Measurements from ENCODE around the gene OPTC. TPM values are rescaled to one million over a fixed set of nuclear protein-coding genes. Genes with fewer than 3 reads are reported as not detected.

The OPTC gene
- total RNA-seq, 1 donor from 2014 or later: 0.36 TPM

DNA sequence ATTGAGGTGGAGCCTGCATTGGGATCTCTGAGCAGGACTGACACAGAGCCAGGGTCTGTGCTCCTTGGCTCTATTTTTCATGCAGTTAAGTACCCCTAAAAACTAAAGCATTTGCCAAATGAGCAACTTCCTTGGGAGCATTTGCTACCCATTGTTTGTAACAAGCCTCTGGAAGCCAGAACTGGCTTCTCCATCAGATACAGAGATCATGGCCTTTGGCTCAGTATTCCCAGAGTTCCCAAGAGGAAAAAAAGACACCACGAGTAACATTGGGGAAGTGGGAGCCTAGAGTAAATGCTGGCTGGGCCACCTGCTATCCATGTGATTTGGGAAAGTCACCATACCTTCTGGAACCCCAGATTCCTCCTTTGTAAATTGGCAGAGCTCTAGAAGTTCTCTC, 44.8 kb downstream of the OPTC start:
- Mint-ChIP-seq H3K27ac (ENCODE audit: unreplicated experiment) (no peak overlapping the region), H3K27me3 (ENCODE audit: unreplicated experiment) (no peaks in the 10 kb centered on the region), H3K36me3 (ENCODE audit: low read depth, unreplicated experiment) (no peaks in the 10 kb centered on the region), H3K9me3 (ENCODE audit: unreplicated experiment) (no peaks in the 10 kb centered on the region), H3K4me1 (ENCODE audit: unreplicated experiment) (no peaks in the 10 kb centered on the region), H3K4me3 (ENCODE audit: unreplicated experiment) (no peak overlapping the region)
- DNase-seq (ENCODE audit: low spot score): no peak
- TF ChIP-seq, protein P1, sequence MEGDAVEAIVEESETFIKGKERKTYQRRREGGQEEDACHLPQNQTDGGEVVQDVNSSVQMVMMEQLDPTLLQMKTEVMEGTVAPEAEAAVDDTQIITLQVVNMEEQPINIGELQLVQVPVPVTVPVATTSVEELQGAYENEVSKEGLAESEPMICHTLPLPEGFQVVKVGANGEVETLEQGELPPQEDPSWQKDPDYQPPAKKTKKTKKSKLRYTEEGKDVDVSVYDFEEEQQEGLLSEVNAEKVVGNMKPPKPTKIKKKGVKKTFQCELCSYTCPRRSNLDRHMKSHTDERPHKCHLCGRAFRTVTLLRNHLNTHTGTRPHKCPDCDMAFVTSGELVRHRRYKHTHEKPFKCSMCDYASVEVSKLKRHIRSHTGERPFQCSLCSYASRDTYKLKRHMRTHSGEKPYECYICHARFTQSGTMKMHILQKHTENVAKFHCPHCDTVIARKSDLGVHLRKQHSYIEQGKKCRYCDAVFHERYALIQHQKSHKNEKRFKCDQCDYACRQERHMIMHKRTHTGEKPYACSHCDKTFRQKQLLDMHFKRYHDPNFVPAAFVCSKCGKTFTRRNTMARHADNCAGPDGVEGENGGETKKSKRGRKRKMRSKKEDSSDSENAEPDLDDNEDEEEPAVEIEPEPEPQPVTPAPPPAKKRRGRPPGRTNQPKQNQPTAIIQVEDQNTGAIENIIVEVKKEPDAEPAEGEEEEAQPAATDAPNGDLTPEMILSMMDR (IDR thresholded peaks at IDR 0.05; ENCODE audit: unreplicated experiment): no peak

DNA sequence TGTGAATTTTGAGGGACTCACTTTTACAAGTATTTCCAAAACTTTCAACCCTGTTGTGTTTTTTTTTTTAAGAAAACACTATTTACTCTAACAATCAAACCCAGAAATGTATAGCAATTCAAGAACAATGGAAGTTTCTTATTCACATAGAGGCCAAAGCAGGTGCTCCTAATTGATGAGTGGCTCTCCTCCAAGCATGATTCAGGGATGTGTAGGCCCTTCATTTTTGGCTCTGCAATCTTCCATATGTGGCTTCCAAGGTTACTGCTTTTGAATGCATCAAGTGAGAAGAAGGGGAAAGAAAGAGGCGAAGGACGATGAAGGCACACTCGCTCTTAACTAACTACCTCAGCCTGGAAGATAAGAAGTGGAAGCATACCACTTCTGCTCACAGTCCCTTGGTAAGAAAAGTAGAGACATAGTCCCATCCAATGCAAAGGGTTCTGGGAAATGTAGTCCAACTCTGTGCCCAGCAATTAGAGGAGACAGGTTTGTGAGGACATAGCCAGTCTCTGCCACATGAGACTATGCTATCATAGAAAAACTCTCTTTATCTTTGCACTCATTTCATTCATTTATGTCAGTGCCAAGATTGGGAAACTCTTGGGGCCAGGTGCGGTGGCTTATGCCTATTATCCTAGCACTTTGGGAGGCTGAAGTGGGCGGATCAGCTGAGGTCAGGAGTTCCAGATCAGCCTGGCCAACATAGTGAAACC, 46.0 kb downstream of the OPTC start:
- Mint-ChIP-seq H3K27me3 (ENCODE audit: unreplicated experiment) (no peaks in the 10 kb centered on the region), H3K27ac (ENCODE audit: unreplicated experiment) (no peak overlapping the region), H3K4me1 (ENCODE audit: unreplicated experiment) (no peaks in the 10 kb centered on the region), H3K4me3 (ENCODE audit: unreplicated experiment) (no peak overlapping the region), H3K9me3 (ENCODE audit: unreplicated experiment) (no peaks in the 10 kb centered on the region), H3K36me3 (ENCODE audit: low read depth, unreplicated experiment) (no peaks in the 10 kb centered on the region)
- TF ChIP-seq, protein P1 (IDR thresholded peaks at IDR 0.05; ENCODE audit: unreplicated experiment): no peak
- DNase-seq (ENCODE audit: low spot score): no peak

DNA sequence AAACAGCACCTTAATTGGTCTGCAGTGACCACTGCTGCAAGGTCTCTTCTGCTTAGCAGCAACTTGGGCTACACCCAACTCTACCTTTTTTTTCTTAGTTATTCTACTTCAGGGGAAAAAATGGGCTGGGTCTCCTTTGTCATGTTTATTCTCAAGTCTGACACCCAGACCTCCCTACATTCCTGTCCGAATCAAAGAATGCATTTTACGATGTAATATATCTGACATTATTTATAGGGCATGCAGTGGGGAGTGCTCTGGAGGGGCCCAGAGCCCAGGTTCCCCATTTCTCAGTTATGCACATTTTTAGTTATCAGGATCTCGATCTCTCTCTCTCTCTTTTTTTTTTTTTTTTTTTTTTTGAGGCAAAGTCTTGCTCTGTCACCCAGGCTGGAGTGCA, 50.5 kb downstream of the OPTC start:
- Mint-ChIP-seq H3K4me1 (ENCODE audit: unreplicated experiment) (peaks cover 4% of the 10 kb centered on the region), H3K4me3 (ENCODE audit: unreplicated experiment) (no peak overlapping the region), H3K9me3 (ENCODE audit: unreplicated experiment) (no peaks in the 10 kb centered on the region), H3K27me3 (ENCODE audit: unreplicated experiment) (no peaks in the 10 kb centered on the region), H3K27ac (ENCODE audit: unreplicated experiment) (no peak overlapping the region), H3K36me3 (ENCODE audit: low read depth, unreplicated experiment) (no peaks in the 10 kb centered on the region)
- TF ChIP-seq, protein P1 (IDR thresholded peaks at IDR 0.05; ENCODE audit: unreplicated experiment): no peak
- no peak for DNase-seq (ENCODE audit: low spot score)

DNA sequence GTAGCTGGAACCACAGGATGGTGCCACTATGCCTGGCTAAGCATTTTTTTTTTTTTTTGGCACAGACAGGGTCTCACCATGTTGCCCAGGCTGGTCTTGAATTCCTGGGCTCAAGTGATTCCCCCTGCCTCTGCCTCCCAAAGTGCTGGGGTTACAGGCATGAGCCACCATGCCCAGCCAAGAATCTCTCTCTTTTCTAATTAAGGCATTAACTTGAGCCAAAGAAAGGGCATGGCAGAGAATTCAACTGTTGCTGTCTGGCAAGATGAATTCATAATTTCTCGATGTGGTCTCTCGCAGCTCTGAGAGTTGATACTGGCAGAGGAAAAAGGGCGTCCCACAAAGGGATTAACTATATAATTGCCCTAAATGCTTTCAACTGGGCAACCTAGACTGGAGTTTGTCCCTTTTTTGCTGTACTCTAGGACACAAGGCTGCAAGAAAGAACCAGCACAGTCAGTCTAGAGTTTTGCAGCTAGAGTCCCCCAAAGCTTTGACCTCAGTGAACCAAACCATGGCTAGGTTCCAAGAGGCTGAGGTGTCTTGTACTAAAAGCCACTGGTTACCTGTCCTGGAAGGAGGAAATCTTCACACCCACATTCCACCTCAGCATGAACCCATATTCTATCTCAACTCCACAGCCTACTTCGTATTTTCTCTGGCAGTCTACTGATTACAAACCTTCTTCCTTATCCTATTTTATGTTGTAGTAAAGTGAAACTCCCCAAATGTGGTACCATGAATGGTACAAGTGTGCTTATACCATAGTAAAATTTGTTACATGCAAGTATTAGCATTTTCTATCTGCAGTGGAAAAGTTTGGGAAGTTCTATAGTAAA, 51.2 kb downstream of the OPTC start:
- Mint-ChIP-seq H3K4me1 (ENCODE audit: unreplicated experiment) (peaks cover 4% of the 10 kb centered on the region), H3K4me3 (ENCODE audit: unreplicated experiment) (no peak overlapping the region), H3K9me3 (ENCODE audit: unreplicated experiment) (no peaks in the 10 kb centered on the region), H3K27ac (ENCODE audit: unreplicated experiment) (no peak overlapping the region), H3K27me3 (ENCODE audit: unreplicated experiment) (no peaks in the 10 kb centered on the region), H3K36me3 (ENCODE audit: low read depth, unreplicated experiment) (no peaks in the 10 kb centered on the region)
- TF ChIP-seq, protein P1 (IDR thresholded peaks at IDR 0.05; ENCODE audit: unreplicated experiment): no peak
- no peak for DNase-seq (ENCODE audit: low spot score)

DNA sequence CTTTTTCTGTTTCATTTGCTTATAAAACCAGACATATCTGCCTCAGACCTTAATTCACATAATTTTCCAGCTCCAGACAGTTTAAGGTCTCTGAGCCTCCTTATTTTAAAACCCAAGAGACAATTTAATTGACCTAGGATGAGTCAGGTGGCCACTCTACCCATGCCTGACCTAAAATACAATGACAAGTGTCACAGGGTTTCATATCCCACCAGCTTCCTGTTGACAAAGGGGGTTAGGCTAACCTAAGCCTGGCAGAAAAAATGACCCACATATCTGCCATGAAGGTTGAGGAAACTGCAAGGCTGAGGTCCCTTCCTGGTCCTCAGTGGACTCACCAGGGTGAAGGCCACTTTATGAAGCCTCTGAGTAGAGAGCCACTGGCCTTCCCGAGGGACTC, 52.3 kb downstream of the OPTC start:
- peaks cover 4% of the 10 kb centered on the region for H3K4me1 Mint-ChIP-seq (ENCODE audit: unreplicated experiment)
- no peaks in the 10 kb centered on the region for H3K27me3 Mint-ChIP-seq (ENCODE audit: unreplicated experiment)
- DNase-seq (ENCODE audit: low spot score): no peak
- TF ChIP-seq, protein P1 (IDR thresholded peaks at IDR 0.05; ENCODE audit: unreplicated experiment): no peak
- no peak overlapping the region for H3K27ac Mint-ChIP-seq (ENCODE audit: unreplicated experiment)
- no peaks in the 10 kb centered on the region for H3K9me3 Mint-ChIP-seq (ENCODE audit: unreplicated experiment)
- H3K4me3 Mint-ChIP-seq (ENCODE audit: unreplicated experiment): no peak overlapping the region
- H3K36me3 Mint-ChIP-seq (ENCODE audit: low read depth, unreplicated experiment): no peaks in the 10 kb centered on the region
